ENCODE measurements around the gene MYOT.

Gene MYOT, protein sequence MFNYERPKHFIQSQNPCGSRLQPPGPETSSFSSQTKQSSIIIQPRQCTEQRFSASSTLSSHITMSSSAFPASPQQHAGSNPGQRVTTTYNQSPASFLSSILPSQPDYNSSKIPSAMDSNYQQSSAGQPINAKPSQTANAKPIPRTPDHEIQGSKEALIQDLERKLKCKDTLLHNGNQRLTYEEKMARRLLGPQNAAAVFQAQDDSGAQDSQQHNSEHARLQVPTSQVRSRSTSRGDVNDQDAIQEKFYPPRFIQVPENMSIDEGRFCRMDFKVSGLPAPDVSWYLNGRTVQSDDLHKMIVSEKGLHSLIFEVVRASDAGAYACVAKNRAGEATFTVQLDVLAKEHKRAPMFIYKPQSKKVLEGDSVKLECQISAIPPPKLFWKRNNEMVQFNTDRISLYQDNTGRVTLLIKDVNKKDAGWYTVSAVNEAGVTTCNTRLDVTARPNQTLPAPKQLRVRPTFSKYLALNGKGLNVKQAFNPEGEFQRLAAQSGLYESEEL

DNA sequence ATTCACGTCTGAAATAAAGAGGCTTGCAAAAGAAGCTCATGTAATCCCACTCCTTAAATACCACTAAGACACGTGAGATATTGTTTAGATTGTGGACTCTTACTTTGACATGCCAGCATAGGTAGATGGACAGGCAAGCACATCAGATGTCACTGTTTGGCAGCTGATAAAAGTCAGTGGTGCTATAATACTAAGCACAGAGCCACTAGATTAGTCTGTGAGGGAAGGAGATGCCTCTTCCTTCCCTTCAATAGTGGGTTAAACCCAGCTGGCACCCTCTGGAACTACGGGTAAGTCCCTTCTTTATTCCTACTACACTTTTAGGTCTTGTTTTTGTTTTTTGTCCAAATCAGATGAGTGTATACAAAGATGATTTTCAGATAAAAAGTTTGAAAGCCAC lies at the start of gene MYOT:
MYOT (plus strand) TSS at position 197 of the 400 bp plus-strand sequence. CDS start 2,792 bp downstream, outside the sequence.
- no peak within 1 kb of the TSS for H3K4me3 ChIP-seq

DNA sequence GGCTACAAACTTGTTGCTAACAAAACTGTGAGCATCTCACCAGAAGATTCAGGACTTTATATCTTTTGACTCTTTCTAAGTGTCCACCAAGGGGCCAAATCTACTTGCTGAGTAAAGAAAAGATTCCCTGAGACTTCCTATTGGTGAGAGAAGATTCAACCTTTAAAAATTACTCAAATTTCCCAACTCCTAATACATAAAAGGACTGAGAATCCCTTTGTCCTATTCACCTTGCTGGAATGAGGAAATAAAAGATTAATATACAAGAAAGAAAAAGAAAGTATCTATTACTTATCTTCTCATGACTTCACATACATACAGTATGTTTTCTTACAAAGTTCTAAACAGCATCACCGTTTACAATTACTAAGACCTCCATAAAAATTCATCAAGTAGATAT lies 47.9 kb upstream of the MYOT start:
- peaks cover 0 to 8% (median 2%) of the 10 kb centered on the region in 4 donors for H3K4me1 ChIP-seq
- H3K9me3 ChIP-seq: no peaks in the 10 kb centered on the region
- no peak overlapping the region for H3K4me3 ChIP-seq
- no peaks in the 10 kb centered on the region for H3K36me3 ChIP-seq
- intact Hi-C loops (cut with DNase I; ENCODE audit: low total_unique reads): no loop called here
- TF ChIP-seq, protein P1, sequence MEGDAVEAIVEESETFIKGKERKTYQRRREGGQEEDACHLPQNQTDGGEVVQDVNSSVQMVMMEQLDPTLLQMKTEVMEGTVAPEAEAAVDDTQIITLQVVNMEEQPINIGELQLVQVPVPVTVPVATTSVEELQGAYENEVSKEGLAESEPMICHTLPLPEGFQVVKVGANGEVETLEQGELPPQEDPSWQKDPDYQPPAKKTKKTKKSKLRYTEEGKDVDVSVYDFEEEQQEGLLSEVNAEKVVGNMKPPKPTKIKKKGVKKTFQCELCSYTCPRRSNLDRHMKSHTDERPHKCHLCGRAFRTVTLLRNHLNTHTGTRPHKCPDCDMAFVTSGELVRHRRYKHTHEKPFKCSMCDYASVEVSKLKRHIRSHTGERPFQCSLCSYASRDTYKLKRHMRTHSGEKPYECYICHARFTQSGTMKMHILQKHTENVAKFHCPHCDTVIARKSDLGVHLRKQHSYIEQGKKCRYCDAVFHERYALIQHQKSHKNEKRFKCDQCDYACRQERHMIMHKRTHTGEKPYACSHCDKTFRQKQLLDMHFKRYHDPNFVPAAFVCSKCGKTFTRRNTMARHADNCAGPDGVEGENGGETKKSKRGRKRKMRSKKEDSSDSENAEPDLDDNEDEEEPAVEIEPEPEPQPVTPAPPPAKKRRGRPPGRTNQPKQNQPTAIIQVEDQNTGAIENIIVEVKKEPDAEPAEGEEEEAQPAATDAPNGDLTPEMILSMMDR (IDR thresholded peaks at IDR 0.05): no peak
- no peak overlapping the region for H3K27ac ChIP-seq
- no peaks in the 10 kb centered on the region for H3K27me3 ChIP-seq
- no peak for DNase-seq

More for the DNA sequence above, at the start of gene MYOT:
- DNase-seq: no peak
- TF ChIP-seq, protein P1 (IDR thresholded peaks at IDR 0.05): no peak
- no peaks in the 10 kb centered on the region for H3K4me1 ChIP-seq
- no peaks in the 10 kb centered on the region for H3K36me3 ChIP-seq
- H3K27me3 ChIP-seq: no peaks in the 10 kb centered on the region
- intact Hi-C loops (cut with DNase I; ENCODE audit: low total_unique reads): no loop called here
- no peaks in the 10 kb centered on the region for H3K9me3 ChIP-seq
- H3K27ac ChIP-seq: no peak within 1 kb of the TSS

DNA sequence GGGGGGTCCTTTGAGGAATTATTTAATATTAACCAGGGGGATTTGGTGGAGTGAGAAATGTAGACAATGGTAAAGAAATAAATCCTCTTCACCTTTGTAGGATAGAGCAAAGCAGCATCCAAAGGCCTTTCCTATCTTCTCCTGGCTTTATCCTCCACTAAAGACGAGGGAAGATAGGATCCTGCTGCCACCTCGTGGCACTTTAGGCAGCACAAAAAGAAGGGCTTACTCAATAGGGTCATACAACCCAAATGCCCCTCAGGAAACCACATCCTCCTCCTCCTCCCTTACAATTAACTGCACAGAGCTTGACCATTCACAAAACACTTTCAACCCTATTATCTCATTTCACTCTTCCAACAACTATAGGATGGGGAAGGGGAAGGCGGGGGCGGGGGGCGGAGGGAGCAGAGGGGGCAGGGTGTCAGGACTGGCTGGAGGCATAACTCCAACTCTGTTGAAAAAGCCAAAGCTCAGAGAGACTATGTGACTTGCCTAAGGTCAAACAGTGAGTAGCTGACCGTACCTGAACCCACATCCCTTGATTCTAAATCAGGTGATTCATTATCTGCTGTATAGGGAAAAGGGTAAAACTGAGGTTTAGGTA lies 45.4 kb upstream of the MYOT start:
- H3K9me3 ChIP-seq: peaks cover 0 to 3% (median 0%) of the 10 kb centered on the region in 3 donors
- TF ChIP-seq, protein P1 (IDR thresholded peaks at IDR 0.05): peak; percentile 36 to 43
- no peaks in the 10 kb centered on the region for H3K36me3 ChIP-seq
- no peak overlapping the region for H3K4me3 ChIP-seq
- H3K27ac ChIP-seq: no peak overlapping the region
- H3K4me1 ChIP-seq: peaks cover 0 to 3% (median 0%) of the 10 kb centered on the region in 4 donors
- DNase-seq: no peak
- intact Hi-C loops (cut with DNase I; ENCODE audit: low total_unique reads): no loop called here
- H3K27me3 ChIP-seq: no peaks in the 10 kb centered on the region

GRCh38 chr5:137822984-137823383 lies 44.7 kb upstream of the MYOT start:
- Histone ChIP-seq H3K27me3 (no peaks in the 10 kb centered on the region), H3K4me1 (peaks cover 0 to 6% (median 0%) of the 10 kb centered on the region in 4 donors), H3K27ac (no peak overlapping the region), H3K4me3 (no peak overlapping the region), H3K36me3 (no peaks in the 10 kb centered on the region), H3K9me3 (peaks cover 0 to 3% (median 0%) of the 10 kb centered on the region in 3 donors)
- TF ChIP-seq, protein P1 (IDR thresholded peaks at IDR 0.05): no peak
- no peak for DNase-seq
- intact Hi-C loops (cut with DNase I; ENCODE audit: low total_unique reads): no loop called here

GRCh38 chr5:137825165-137825564 lies 42.5 kb upstream of the MYOT start:
- Histone ChIP-seq H3K9me3 (peaks cover 0 to 3% (median 0%) of the 10 kb centered on the region in 3 donors), H3K27ac (no peak overlapping the region), H3K27me3 (no peaks in the 10 kb centered on the region), H3K4me1 (peaks cover 0 to 10% (median 0%) of the 10 kb centered on the region in 4 donors), H3K4me3 (no peak overlapping the region), H3K36me3 (no peaks in the 10 kb centered on the region)
- TF ChIP-seq, protein P1 (IDR thresholded peaks at IDR 0.05): no peak
- intact Hi-C loops (cut with DNase I; ENCODE audit: low total_unique reads): no loop called here
- DNase-seq: no peak

Data from tibial artery (tissue), 4 donors.